Neural progenitor cell (in vitro differentiated cells): ENCODE results near the gene FBXO10. TPM values are rescaled to one million over a fixed set of nuclear protein-coding genes. Genes with fewer than 3 reads are reported as not detected.

Experiments
- DNase-seq: peaks from one replicate; pipeline ENCODE4 v3.0.0-alpha.2; 2016; ENCODE audit warnings: low spot score
- H2AFZ ChIP-seq: fragments of 200-600 bp; sonication (generic); replicated peaks from 2 replicates; pipeline ENCODE4 v1.6.1; 2016; ENCODE audit warnings: antibody characterized with exemption
- H3F3A ChIP-seq: fragments of 200-600 bp; sonication (generic); 2 replicates; pipeline ENCODE4 v1.6.1; 2016; ENCODE audit warnings: antibody characterized with exemption, low read depth
- H3K27ac ChIP-seq: fragments of 200-600 bp; sonication (generic); 2 replicates; pipeline ENCODE4 v1.5.1; 2016; ENCODE audit warnings: mild to moderate bottlenecking
- H3K27me3 ChIP-seq: fragments of 200-600 bp; sonication (generic); 2 replicates; pipeline ENCODE4 v1.6.1; 2016; ENCODE audit warnings: mild to moderate bottlenecking, moderate library complexity
- H3K36me3 ChIP-seq: fragments of 200-600 bp; sonication (generic); 2 replicates; pipeline ENCODE4 v1.5.1; 2016
- H3K4me1 ChIP-seq: fragments of 200-600 bp; sonication (generic); 2 replicates; pipeline ENCODE4 v1.6.1; 2016; ENCODE audit warnings: mixed run types
- H3K4me2 ChIP-seq: fragments of 200-600 bp; sonication (generic); 2 replicates; pipeline ENCODE4 v1.6.1; 2016
- H3K4me3 ChIP-seq: fragments of 200-600 bp; sonication (generic); 2 replicates; pipeline ENCODE4 v1.5.1; 2016
- H3K79me2 ChIP-seq: fragments of 200-600 bp; sonication (generic); 2 replicates; pipeline ENCODE4 v1.6.1; 2016; ENCODE audit warnings: low read depth
- H3K9ac ChIP-seq: fragments of 200-600 bp; sonication (generic); 2 replicates; pipeline ENCODE4 v1.6.1; 2016
- H3K9me3 ChIP-seq: fragments of 200-600 bp; sonication (generic); 2 replicates; pipeline ENCODE4 v1.5.1; 2016; ENCODE audit warnings: low read depth
- H4K20me1 ChIP-seq: fragments of 200-600 bp; sonication (generic); 2 replicates; pipeline ENCODE4 v1.6.1; 2016; ENCODE audit warnings: low read depth
- H3K27ac Mint-ChIP-seq: 3 replicates; pipeline ENCODE4 v1.8.0; 2021; ENCODE audit warnings: mixed read lengths
- H3K27me3 Mint-ChIP-seq: 2 replicates; pipeline ENCODE4 v1.8.0; 2022; ENCODE audit warnings: low read depth, mild to moderate bottlenecking, inconsistent platforms, moderate library complexity, mixed read lengths; ENCODE audit not compliant: insufficient read depth
- H3K36me3 Mint-ChIP-seq: 3 replicates; pipeline ENCODE4 v1.8.0; 2021; ENCODE audit warnings: mixed read lengths
- H3K4me1 Mint-ChIP-seq: 3 replicates; pipeline ENCODE4 v1.8.0; 2021; ENCODE audit warnings: mixed read lengths
- H3K4me3 Mint-ChIP-seq: 3 replicates; pipeline ENCODE4 v1.8.0; 2021; ENCODE audit warnings: mild to moderate bottlenecking, moderate library complexity, mixed read lengths
- H3K9me3 Mint-ChIP-seq: 3 replicates; pipeline ENCODE4 v1.8.0; 2020; ENCODE audit warnings: mixed read lengths
- EZH2 ChIP-seq: fragments of 200-600 bp; sonication (generic); IDR thresholded peaks from 2 replicates; pipeline ENCODE4 v1.6.1; 2017; ENCODE audit warnings: antibody characterized with exemption, mild to moderate bottlenecking, moderate library complexity
- EZH2phosphoT487 ChIP-seq: fragments of 200-600 bp; sonication (generic); IDR thresholded peaks from 2 replicates; pipeline ENCODE4 v1.6.1; 2017; ENCODE audit warnings: antibody characterized with exemption
- total RNA-seq: library from RNA; depleted of rRNA; stranded (reverse); fragments of >200 nt; gene quantifications from 2 replicates; pipeline ENCODE4 v1.2.3, GENCODE V29; 2015; ENCODE audit warnings: low replicate concordance
- TF ChIP-seq, protein P1 (sequence below): fragments of 200-600 bp; sonication (generic); IDR thresholded peaks from 2 replicates; pipeline ENCODE4 v1.5.1; 2017; ENCODE audit warnings: antibody characterized with exemption, mild to moderate bottlenecking

Gene FBXO10
- total RNA-seq, 1 donor from 2014 or later, result 13.4 TPM

DNA sequence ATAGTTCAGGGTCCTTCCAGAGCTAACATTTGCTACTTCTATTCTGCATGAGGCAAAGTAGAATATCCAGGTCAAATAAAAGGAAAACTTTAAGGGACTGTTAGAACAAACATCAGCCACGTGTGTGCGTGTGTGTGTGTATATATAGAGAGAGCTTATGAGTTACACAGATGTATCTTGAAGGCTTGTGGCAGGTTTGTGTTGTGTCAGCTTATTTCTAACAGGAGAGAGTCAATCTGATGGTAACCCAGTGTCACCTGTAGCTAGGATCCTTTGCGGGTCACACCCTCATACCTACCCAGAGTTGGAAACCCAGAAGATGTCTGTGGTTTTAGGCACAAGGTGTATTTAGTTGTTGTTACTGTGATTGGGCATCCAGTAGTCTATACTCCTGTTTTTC is 77.7 kb downstream of the FBXO10 start:
- no peak for DNase-seq
- no peak overlapping the region for H3K27ac Mint-ChIP-seq
- no peaks in the 10 kb centered on the region for H3K27me3 ChIP-seq
- TF ChIP-seq EZH2phosphoT487 (no peak), EZH2 (no peak)
- TF ChIP-seq, protein P1, sequence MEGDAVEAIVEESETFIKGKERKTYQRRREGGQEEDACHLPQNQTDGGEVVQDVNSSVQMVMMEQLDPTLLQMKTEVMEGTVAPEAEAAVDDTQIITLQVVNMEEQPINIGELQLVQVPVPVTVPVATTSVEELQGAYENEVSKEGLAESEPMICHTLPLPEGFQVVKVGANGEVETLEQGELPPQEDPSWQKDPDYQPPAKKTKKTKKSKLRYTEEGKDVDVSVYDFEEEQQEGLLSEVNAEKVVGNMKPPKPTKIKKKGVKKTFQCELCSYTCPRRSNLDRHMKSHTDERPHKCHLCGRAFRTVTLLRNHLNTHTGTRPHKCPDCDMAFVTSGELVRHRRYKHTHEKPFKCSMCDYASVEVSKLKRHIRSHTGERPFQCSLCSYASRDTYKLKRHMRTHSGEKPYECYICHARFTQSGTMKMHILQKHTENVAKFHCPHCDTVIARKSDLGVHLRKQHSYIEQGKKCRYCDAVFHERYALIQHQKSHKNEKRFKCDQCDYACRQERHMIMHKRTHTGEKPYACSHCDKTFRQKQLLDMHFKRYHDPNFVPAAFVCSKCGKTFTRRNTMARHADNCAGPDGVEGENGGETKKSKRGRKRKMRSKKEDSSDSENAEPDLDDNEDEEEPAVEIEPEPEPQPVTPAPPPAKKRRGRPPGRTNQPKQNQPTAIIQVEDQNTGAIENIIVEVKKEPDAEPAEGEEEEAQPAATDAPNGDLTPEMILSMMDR, result no peak
- H3K79me2 ChIP-seq, result no peaks in the 10 kb centered on the region
- peaks cover 6% of the 10 kb centered on the region for H3K36me3 ChIP-seq
- no peak overlapping the region for H3K4me2 ChIP-seq
- no peaks in the 10 kb centered on the region for H3K27me3 Mint-ChIP-seq
- peaks cover 43% of the 10 kb centered on the region for H3K36me3 Mint-ChIP-seq
- H3K27ac ChIP-seq, result no peak overlapping the region
- H3K4me3 Mint-ChIP-seq, result no peak overlapping the region
- no peaks in the 10 kb centered on the region for H3K4me1 Mint-ChIP-seq
- no peaks in the 10 kb centered on the region for H3K4me1 ChIP-seq
- no peak overlapping the region for H2AFZ ChIP-seq
- no peak overlapping the region for H3K9ac ChIP-seq
- H3F3A ChIP-seq, result no peaks in the 10 kb centered on the region
- no peak overlapping the region for H3K4me3 ChIP-seq
- no peaks in the 10 kb centered on the region for H4K20me1 ChIP-seq
- no peaks in the 10 kb centered on the region for H3K9me3 Mint-ChIP-seq
- H3K9me3 ChIP-seq, result no peaks in the 10 kb centered on the region

DNA sequence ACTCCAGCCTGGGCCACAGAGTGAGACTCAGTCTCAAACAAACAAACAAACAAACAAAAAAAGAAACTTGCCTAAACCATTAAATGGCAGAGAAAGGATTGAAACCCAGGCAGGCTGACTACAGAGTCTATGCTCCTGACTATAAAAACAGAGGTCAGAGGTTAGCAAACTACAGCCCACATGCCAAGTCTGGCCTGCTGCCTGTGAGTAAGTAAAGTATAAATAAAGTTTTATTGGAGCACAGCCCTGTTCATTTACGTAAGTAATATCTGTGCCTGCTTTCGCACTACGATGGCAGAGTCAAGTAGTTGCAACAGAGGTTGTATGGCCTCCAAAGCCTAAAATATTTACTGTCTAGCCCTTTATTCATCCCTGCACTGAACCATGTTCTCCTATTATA is 78.9 kb downstream of the FBXO10 start:
- Mint-ChIP-seq H3K4me3 (no peak overlapping the region), H3K36me3 (peaks cover 43% of the 10 kb centered on the region)

GRCh38 chr9:37496020-37496419 is 80.2 kb downstream of the FBXO10 start:
- Histone ChIP-seq H3F3A (no peaks in the 10 kb centered on the region), H3K79me2 (no peaks in the 10 kb centered on the region), H3K4me2 (no peak overlapping the region), H3K36me3 (no peaks in the 10 kb centered on the region), H3K9ac (no peak overlapping the region), H3K9me3 (no peaks in the 10 kb centered on the region), H3K27ac (no peak overlapping the region), H3K27me3 (no peaks in the 10 kb centered on the region), H4K20me1 (no peaks in the 10 kb centered on the region), H3K4me3 (no peak overlapping the region), H2AFZ (no peak overlapping the region), H3K4me1 (no peaks in the 10 kb centered on the region)
- Mint-ChIP-seq H3K4me3 (no peak overlapping the region), H3K9me3 (no peaks in the 10 kb centered on the region), H3K27ac (no peak overlapping the region), H3K36me3 (peaks cover 40% of the 10 kb centered on the region), H3K4me1 (no peaks in the 10 kb centered on the region), H3K27me3 (no peaks in the 10 kb centered on the region)
- DNase-seq, result no peak
- TF ChIP-seq EZH2phosphoT487 (no peak), EZH2 (no peak)
- TF ChIP-seq, protein P1, result no peak

More for the DNA sequence above, 78.9 kb downstream of the FBXO10 start:
- H3K9me3 ChIP-seq, result no peaks in the 10 kb centered on the region
- no peak overlapping the region for H3K27ac ChIP-seq
- no peaks in the 10 kb centered on the region for H3K79me2 ChIP-seq
- H3K4me1 ChIP-seq, result no peaks in the 10 kb centered on the region
- peaks cover 6% of the 10 kb centered on the region for H3K36me3 ChIP-seq
- H3K27ac Mint-ChIP-seq, result no peak overlapping the region
- no peaks in the 10 kb centered on the region for H3K27me3 ChIP-seq
- no peaks in the 10 kb centered on the region for H3K4me1 Mint-ChIP-seq
- TF ChIP-seq EZH2phosphoT487, result no peak
- TF ChIP-seq EZH2, result no peak
- TF ChIP-seq, protein P1, result no peak
- no peak overlapping the region for H2AFZ ChIP-seq
- H3K9me3 Mint-ChIP-seq, result no peaks in the 10 kb centered on the region
- no peaks in the 10 kb centered on the region for H3F3A ChIP-seq
- H3K4me3 ChIP-seq, result no peak overlapping the region
- no peak overlapping the region for H3K9ac ChIP-seq
- no peaks in the 10 kb centered on the region for H3K27me3 Mint-ChIP-seq
- no peak overlapping the region for H3K4me2 ChIP-seq
- DNase-seq, result no peak
- H4K20me1 ChIP-seq, result no peaks in the 10 kb centered on the region
